Tongue (tissue), 2 donors: ENCODE results near the gene CRK. TPM values are rescaled to one million over a fixed set of nuclear protein-coding genes. Genes with fewer than 3 reads are reported as not detected.
A peak's percentile ranks its signal among the peaks of the same experiment; 100 is the strongest.
"Not testable (repeated sequence)": the region's sequence is repeated elsewhere in the genome, so short reads cannot be mapped to it uniquely, and the experiment has no call there.

Source experiments
- DNase-seq: peaks from one replicate; pipeline ENCODE4 v3.0.0-alpha.2; 2015
- total RNA-seq: library from RNA; depleted of rRNA; stranded (reverse); fragments of >200 nt; gene quantifications from one replicate; pipeline ENCODE4 v1.2.3, GENCODE V29; 2014

CRK gene
- total RNA-seq, 1 donor from 2014 or later: 75.4 TPM

- no peak for DNase-seq
These were observed 32.4 kb downstream of the CRK start for GRCh38 chr17:1423456-1424135.

GRCh38 chr17:1422885-1423284, 33.1 kb downstream of the CRK start:
- DNase-seq: no peak

GRCh38 chr17:1421470-1421869, 34.6 kb downstream of the CRK start:
- DNase-seq: no peak

GRCh38 chr17:1420981-1421380, 35.1 kb downstream of the CRK start:
- no peak for DNase-seq

GRCh38 chr17:1420163-1420562, 35.9 kb downstream of the CRK start:
- DNase-seq: no peak

GRCh38 chr17:1418476-1418875, 37.6 kb downstream of the CRK start:
- DNase-seq: not testable (repeated sequence)

- no peak for DNase-seq
These were observed 39.6 kb downstream of the CRK start for GRCh38 chr17:1416414-1416813.

GRCh38 chr17:1414634-1415033, 41.4 kb downstream of the CRK start:
- no peak for DNase-seq

GRCh38 chr17:1414001-1414574, 41.9 kb downstream of the CRK start:
- DNase-seq: no peak

- DNase-seq: peak; percentile 43
These were observed 42.7 kb downstream of the CRK start for GRCh38 chr17:1413281-1413791.

GRCh38 chr17:1412185-1413110, 43.6 kb downstream of the CRK start:
- DNase-seq: no peak

GRCh38 chr17:1402262-1402586, 53.8 kb downstream of the CRK start:
- no peak for DNase-seq

GRCh38 chr17:1399679-1400512, 56.1 kb downstream of the CRK start, which contains the start of gene YWHAE:
Gene YWHAE, minus strand, starts transcription at chr17:1400222. Its CDS starts 112 bp downstream, at chr17:1400110.
- peak; percentile 99 for DNase-seq

- no peak for DNase-seq
These were observed 56.9 kb downstream of the CRK start for GRCh38 chr17:1398931-1399678.

- peak; percentile 35 for DNase-seq
These were observed 58.0 kb downstream of the CRK start for GRCh38 chr17:1398028-1398427.

- not testable (repeated sequence) for DNase-seq
These were observed 60.0 kb downstream of the CRK start for GRCh38 chr17:1395876-1396665.

GRCh38 chr17:1391577-1391976, 64.5 kb downstream of the CRK start:
- no peak for DNase-seq

GRCh38 chr17:1390432-1391367, 65.3 kb downstream of the CRK start:
- no peak for DNase-seq
